SU-DHL-6 (cell line): Measurements from ENCODE around the gene KIF3B.
"Not testable (repeated sequence)": the region's sequence is repeated elsewhere in the genome, so short reads cannot be mapped to it uniquely, and the experiment has no call there.

Source experiments
- EZH2phosphoT487 ChIP-seq: fragments of 200-600 bp; sonication (generic), shearing (Covaris generic); conservative IDR thresholded peaks from 2 replicates; pipeline ENCODE4 v1.6.1; 2018; ENCODE audit warnings: mild to moderate bottlenecking, antibody characterized with exemption, low read length, moderate library complexity, mixed read lengths
- TF ChIP-seq, protein P1 (sequence below): fragments of 200-600 bp; sonication (generic); IDR thresholded peaks from one replicate; pipeline ENCODE4 v1.5.1; 2017; ENCODE audit warnings: antibody characterized with exemption, mild to moderate bottlenecking, low read length, moderate library complexity; ENCODE audit not compliant: insufficient read depth, poor library complexity, severe bottlenecking

DNA sequence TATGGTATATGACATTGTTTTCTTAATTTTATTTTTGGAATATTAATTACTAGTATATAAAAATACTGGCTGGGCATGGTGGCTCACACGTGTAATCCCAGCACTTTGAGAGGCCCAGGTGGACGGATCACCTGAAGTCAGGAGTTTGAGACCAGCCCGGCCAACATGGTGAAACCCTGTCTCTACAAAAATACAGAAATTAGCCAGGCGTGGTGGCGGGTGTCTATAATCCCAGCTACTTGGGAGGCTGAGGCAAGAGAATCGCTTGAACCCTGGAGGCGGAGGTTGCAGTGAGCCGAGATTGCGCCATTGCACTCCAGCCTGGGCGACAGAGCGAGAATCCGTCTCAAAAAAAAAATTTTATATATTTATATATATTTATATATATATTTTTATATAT, 44.8 kb downstream of the KIF3B start:
- TF ChIP-seq, protein P1, sequence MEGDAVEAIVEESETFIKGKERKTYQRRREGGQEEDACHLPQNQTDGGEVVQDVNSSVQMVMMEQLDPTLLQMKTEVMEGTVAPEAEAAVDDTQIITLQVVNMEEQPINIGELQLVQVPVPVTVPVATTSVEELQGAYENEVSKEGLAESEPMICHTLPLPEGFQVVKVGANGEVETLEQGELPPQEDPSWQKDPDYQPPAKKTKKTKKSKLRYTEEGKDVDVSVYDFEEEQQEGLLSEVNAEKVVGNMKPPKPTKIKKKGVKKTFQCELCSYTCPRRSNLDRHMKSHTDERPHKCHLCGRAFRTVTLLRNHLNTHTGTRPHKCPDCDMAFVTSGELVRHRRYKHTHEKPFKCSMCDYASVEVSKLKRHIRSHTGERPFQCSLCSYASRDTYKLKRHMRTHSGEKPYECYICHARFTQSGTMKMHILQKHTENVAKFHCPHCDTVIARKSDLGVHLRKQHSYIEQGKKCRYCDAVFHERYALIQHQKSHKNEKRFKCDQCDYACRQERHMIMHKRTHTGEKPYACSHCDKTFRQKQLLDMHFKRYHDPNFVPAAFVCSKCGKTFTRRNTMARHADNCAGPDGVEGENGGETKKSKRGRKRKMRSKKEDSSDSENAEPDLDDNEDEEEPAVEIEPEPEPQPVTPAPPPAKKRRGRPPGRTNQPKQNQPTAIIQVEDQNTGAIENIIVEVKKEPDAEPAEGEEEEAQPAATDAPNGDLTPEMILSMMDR: not testable (repeated sequence)
- not testable (repeated sequence) for TF ChIP-seq EZH2phosphoT487
